Smooth muscle cell (in vitro differentiated cells): Measurements from ENCODE around the gene XRN1. TPM values are rescaled to one million over a fixed set of nuclear protein-coding genes. Genes with fewer than 3 reads are reported as not detected.
"Not testable (repeated sequence)": the region's sequence is repeated elsewhere in the genome, so short reads cannot be mapped to it uniquely, and the experiment has no call there.

ENCODE experiments used
- DNase-seq: peaks from one replicate; lab custom pipeline; 2025; ENCODE audit not compliant: unreplicated experiment; lab: John Stamatoyannopoulos, UW
- H2AFZ ChIP-seq: fragments of 200-600 bp; sonication (generic); 2 replicates; pipeline ENCODE4 v1.6.0; 2016; ENCODE audit warnings: antibody characterized with exemption, low read depth, mild to moderate bottlenecking
- H3F3A ChIP-seq: fragments of 200-600 bp; sonication (generic); 2 replicates; pipeline ENCODE4 v1.6.0; 2017; ENCODE audit warnings: antibody characterized with exemption, low read depth
- H3K27ac ChIP-seq: fragments of 200-600 bp; sonication (generic); 2 replicates; pipeline ENCODE4 v1.5.1; 2016; ENCODE audit warnings: low read depth, mild to moderate bottlenecking
- H3K27me3 ChIP-seq: fragments of 200-600 bp; sonication (generic); 2 replicates; pipeline ENCODE4 v1.6.1; 2016; ENCODE audit warnings: low read depth, mild to moderate bottlenecking
- H3K36me3 ChIP-seq: fragments of 200-600 bp; sonication (generic); 2 replicates; pipeline ENCODE4 v1.5.1; 2016; ENCODE audit warnings: low read depth
- H3K4me1 ChIP-seq: fragments of 200-600 bp; sonication (generic); 2 replicates; pipeline ENCODE4 v1.5.1; 2016; ENCODE audit warnings: low read depth
- H3K4me2 ChIP-seq: fragments of 200-600 bp; sonication (generic); 2 replicates; pipeline ENCODE4 v1.6.0; 2016; ENCODE audit warnings: mild to moderate bottlenecking
- H3K4me3 ChIP-seq: fragments of 200-600 bp; sonication (generic); 2 replicates; pipeline ENCODE4 v1.5.1; 2016; ENCODE audit warnings: mild to moderate bottlenecking
- H3K79me2 ChIP-seq: fragments of 200-600 bp; sonication (generic); 2 replicates; pipeline ENCODE4 v1.6.0; 2016; ENCODE audit warnings: low read depth, mild to moderate bottlenecking
- H3K9ac ChIP-seq: fragments of 200-600 bp; sonication (generic); 2 replicates; pipeline ENCODE4 v1.6.0; 2016; ENCODE audit warnings: low read depth
- H3K9me3 ChIP-seq: fragments of 200-600 bp; sonication (generic); replicated peaks from 2 replicates; pipeline ENCODE4 v1.5.1; 2016; ENCODE audit warnings: low read depth
- H4K20me1 ChIP-seq: fragments of 200-600 bp; sonication (generic); 2 replicates; pipeline ENCODE4 v1.6.0; 2016; ENCODE audit warnings: low read depth
- WGBS: methylation state at CpG from one replicate; pipeline ENCODE4 v1.1.7; 2016; ENCODE audit warnings: low lambda C conversion rate; 5-methylcytosine and 5-hydroxymethylcytosine counted together
- polyA plus RNA-seq: library from polyadenylated mRNA; unstranded; fragments of >200 nt; fragmentation: Nextera tagmentation; extraction: Ambion mirVana; gene quantifications from 2 replicates; pipeline ENCODE4 v1.2.1, GENCODE V29; 2016
- total RNA-seq: library from RNA; depleted of rRNA; stranded (reverse); fragments of >200 nt; gene quantifications from 2 replicates; pipeline ENCODE4 v1.2.3, GENCODE V29; 2014
- TF ChIP-seq, protein P1 (sequence below): fragments of 200-600 bp; sonication (generic); IDR thresholded peaks from 2 replicates; pipeline ENCODE4 v1.5.1; 2017; ENCODE audit warnings: borderline replicate concordance, mild to moderate bottlenecking, antibody characterized with exemption; ENCODE audit not compliant: insufficient read depth, poor library complexity, severe bottlenecking

The XRN1 gene
- total and polyA plus RNA-seq, 2 experiments from 2014 or later: 7.5 to 37.1 TPM

DNA sequence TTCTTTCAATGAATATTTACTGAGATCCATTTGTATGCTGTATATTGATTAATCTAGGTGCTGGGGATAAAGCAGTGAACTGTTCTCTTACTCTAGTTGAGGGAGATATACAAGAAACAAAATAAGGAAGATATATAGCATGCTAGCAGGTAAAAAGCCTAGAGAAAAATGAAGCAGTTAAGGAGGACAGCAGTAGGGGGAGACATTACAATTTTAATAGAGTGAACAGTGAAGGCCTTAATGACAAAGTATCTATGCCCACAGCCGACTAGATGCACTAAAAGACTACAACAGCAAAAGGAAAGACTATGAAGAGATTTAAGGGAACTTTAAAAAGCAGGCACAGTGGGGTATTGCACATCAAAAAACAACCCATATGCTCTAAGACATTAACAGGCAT is 81.4 kb downstream of the XRN1 start:
- Histone ChIP-seq H3K9me3 (no peaks in the 10 kb centered on the region), H3K79me2 (no peaks in the 10 kb centered on the region), H3F3A (no peaks in the 10 kb centered on the region), H3K27ac (no peak overlapping the region), H4K20me1 (no peaks in the 10 kb centered on the region), H3K9ac (no peak overlapping the region), H3K4me1 (no peaks in the 10 kb centered on the region), H2AFZ (no peak overlapping the region), H3K36me3 (peaks cover 22% of the 10 kb centered on the region), H3K4me3 (no peak overlapping the region), H3K4me2 (no peak overlapping the region), H3K27me3 (no peaks in the 10 kb centered on the region)
- DNase-seq: no peak
- TF ChIP-seq, protein P1, sequence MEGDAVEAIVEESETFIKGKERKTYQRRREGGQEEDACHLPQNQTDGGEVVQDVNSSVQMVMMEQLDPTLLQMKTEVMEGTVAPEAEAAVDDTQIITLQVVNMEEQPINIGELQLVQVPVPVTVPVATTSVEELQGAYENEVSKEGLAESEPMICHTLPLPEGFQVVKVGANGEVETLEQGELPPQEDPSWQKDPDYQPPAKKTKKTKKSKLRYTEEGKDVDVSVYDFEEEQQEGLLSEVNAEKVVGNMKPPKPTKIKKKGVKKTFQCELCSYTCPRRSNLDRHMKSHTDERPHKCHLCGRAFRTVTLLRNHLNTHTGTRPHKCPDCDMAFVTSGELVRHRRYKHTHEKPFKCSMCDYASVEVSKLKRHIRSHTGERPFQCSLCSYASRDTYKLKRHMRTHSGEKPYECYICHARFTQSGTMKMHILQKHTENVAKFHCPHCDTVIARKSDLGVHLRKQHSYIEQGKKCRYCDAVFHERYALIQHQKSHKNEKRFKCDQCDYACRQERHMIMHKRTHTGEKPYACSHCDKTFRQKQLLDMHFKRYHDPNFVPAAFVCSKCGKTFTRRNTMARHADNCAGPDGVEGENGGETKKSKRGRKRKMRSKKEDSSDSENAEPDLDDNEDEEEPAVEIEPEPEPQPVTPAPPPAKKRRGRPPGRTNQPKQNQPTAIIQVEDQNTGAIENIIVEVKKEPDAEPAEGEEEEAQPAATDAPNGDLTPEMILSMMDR: no peak
- 81% methylated on average over 1 of the region's 1 CpG for WGBS

DNA sequence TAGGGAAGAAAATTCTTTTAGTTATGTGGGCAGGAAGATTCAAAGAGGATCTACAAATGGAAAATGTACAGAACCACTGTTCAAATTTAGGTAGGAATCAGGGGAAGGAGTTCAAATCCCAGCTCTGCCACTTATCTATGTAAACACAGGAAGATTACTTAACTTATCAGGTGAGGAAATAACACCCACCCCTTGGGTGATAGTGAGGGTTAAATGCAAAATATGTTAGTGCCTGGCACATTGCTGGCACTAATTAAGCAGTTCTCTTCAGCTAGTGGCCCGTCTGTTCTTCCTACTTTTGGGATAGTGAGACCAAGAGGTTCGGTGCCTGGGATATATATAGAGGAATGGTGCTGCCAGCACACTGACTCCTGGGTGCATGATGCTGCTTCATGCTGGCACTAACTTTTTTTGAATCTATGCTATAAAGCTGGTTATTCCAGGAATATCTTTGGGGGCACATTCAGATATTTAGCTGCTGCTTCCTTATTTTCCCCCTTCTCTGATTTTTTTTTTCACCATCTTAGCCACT is 83.8 kb downstream of the XRN1 start:
- 91% methylated on average over 2 of the region's 2 CpGs for WGBS

DNA sequence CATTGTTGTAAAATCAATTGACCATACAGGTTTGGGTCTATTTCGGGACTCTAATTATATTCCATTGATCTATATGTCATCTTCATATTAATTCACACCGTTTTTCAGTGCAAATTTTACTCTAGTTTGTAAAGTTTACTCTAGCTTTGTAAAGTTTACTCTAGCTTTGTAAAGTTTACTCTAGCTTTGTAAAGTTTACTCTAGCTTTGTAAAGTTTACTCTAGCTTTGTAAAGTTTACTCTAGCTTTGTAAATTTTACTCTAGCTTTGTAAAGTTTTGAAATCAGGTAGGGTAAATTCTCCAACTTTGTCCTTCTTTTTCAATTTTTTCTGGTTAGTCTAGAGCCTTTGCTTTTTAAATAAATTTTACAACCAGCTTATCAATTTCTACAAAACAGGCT is 84.4 kb downstream of the XRN1 start:
- DNase-seq, H3F3A ChIP-seq, H3K79me2 ChIP-seq, H3K27ac ChIP-seq, H3K27me3 ChIP-seq, H3K4me1 ChIP-seq, H2AFZ ChIP-seq, H3K4me3 ChIP-seq, H3K9ac ChIP-seq, H4K20me1 ChIP-seq, H3K4me2 ChIP-seq, H3K9me3 ChIP-seq: not testable (repeated sequence)
- peaks cover 42% of the 10 kb centered on the region for H3K36me3 ChIP-seq
- WGBS: 100% methylated on average over 2 of the region's 2 CpGs

More for the DNA sequence above, 83.8 kb downstream of the XRN1 start:
- no peak for DNase-seq
- Histone ChIP-seq H3K9ac (no peak overlapping the region), H3K4me2 (no peak overlapping the region), H3K9me3 (no peaks in the 10 kb centered on the region), H4K20me1 (no peaks in the 10 kb centered on the region), H3F3A (no peaks in the 10 kb centered on the region), H3K79me2 (no peaks in the 10 kb centered on the region), H3K27me3 (no peaks in the 10 kb centered on the region), H3K4me3 (no peak overlapping the region), H3K27ac (no peak overlapping the region), H2AFZ (no peak overlapping the region), H3K36me3 (peaks cover 36% of the 10 kb centered on the region), H3K4me1 (no peaks in the 10 kb centered on the region)
- TF ChIP-seq, protein P1: no peak

DNA sequence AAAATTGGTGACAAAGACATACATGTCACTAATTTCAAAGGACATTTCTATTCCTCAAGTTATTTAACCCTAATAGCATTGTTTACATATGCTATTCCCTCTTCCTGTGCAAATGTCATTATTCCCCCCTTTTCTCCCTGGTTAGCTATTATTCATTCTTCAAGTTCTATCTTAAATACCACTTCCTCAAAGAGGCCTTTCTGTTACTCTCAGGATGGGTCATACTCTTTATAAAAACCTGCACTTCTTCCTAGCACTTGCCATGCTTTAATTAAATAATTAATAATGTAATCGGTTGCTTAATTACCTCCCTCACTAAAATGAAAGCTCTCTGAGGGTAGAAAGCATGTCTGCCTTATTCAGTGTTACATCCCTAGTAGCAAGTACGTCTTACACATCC is 88.5 kb downstream of the XRN1 start:
- H3K27ac ChIP-seq: no peak overlapping the region
- H3K4me3 ChIP-seq: no peak overlapping the region
- no peaks in the 10 kb centered on the region for H4K20me1 ChIP-seq
- TF ChIP-seq, protein P1: no peak
- H3K4me2 ChIP-seq: no peak overlapping the region
- H3F3A ChIP-seq: peaks cover under 1% of the 10 kb centered on the region
- no peaks in the 10 kb centered on the region for H3K4me1 ChIP-seq
- no peak for DNase-seq
- peaks cover 58% of the 10 kb centered on the region for H3K36me3 ChIP-seq
- H3K9me3 ChIP-seq: no peaks in the 10 kb centered on the region
- no peaks in the 10 kb centered on the region for H3K27me3 ChIP-seq
- no peak overlapping the region for H2AFZ ChIP-seq
- no peaks in the 10 kb centered on the region for H3K79me2 ChIP-seq
- 97% methylated on average over 2 of the region's 2 CpGs for WGBS
- no peak overlapping the region for H3K9ac ChIP-seq
